ENCODE results near the gene MFGE8.

DNA sequence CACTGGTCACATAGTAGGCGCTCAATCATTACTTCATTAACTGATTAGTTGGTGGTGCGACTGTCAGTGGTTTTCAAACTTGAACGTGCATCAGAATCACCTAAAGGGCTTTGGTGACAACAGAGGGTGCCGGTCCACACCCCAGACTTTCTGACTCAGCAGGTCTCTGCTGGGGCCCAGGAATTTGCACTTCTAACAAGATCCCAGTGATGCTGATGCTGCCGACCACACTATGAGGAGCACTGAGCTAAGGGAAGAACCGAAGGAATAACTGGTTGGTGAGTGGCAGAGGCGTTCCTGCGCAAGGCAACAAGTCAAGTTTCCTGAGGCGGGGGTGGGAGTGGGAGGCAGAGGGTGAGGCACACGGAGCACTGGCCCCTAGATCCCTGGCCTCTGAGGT is 36.6 kb downstream of the MFGE8 start:
- TF ChIP-seq POLR2A (IDR thresholded peaks at IDR 0.05; ENCODE audit: low read length): no peak
- TF ChIP-seq, protein P1, sequence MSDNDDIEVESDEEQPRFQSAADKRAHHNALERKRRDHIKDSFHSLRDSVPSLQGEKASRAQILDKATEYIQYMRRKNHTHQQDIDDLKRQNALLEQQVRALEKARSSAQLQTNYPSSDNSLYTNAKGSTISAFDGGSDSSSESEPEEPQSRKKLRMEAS (IDR thresholded peaks at IDR 0.05): no peak
- TF ChIP-seq, protein P2, sequence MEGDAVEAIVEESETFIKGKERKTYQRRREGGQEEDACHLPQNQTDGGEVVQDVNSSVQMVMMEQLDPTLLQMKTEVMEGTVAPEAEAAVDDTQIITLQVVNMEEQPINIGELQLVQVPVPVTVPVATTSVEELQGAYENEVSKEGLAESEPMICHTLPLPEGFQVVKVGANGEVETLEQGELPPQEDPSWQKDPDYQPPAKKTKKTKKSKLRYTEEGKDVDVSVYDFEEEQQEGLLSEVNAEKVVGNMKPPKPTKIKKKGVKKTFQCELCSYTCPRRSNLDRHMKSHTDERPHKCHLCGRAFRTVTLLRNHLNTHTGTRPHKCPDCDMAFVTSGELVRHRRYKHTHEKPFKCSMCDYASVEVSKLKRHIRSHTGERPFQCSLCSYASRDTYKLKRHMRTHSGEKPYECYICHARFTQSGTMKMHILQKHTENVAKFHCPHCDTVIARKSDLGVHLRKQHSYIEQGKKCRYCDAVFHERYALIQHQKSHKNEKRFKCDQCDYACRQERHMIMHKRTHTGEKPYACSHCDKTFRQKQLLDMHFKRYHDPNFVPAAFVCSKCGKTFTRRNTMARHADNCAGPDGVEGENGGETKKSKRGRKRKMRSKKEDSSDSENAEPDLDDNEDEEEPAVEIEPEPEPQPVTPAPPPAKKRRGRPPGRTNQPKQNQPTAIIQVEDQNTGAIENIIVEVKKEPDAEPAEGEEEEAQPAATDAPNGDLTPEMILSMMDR (IDR thresholded peaks at IDR 0.05): no peak
- TF ChIP-seq ESRRA (IDR thresholded peaks at IDR 0.05; ENCODE audit: borderline replicate concordance, low read length): no peak
- no peak for TF ChIP-seq NFE2L2 (conservative IDR thresholded peaks at IDR 0.05; ENCODE audit: low read length)
- TF ChIP-seq JUN (IDR thresholded peaks at IDR 0.05): no peak
- no peak for TF ChIP-seq EP300 (IDR thresholded peaks at IDR 0.05)
- TF ChIP-seq, protein P3, sequence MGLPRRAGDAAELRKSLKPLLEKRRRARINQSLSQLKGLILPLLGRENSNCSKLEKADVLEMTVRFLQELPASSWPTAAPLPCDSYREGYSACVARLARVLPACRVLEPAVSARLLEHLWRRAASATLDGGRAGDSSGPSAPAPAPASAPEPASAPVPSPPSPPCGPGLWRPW (IDR thresholded peaks at IDR 0.05): no peak
- TF ChIP-seq FOSL2 (IDR thresholded peaks at IDR 0.05): no peak
- no peak for TF ChIP-seq FOSL2 (CRISPR knock-in tag; IDR thresholded peaks at IDR 0.05)

All from A549 (cell line).